HG03159 (cell line): ENCODE data around the gene ZNF677.
"Not testable (repeated sequence)": the region's sequence is repeated elsewhere in the genome, so short reads cannot be mapped to it uniquely, and the experiment has no call there.

ENCODE experiments used
- ATAC-seq: cut with Tn5 transposase; IDR thresholded peaks from one replicate; pipeline ENCODE4 v1.9.1; 2021; ENCODE audit warnings: mild to moderate bottlenecking, moderate library complexity; ENCODE audit not compliant: unreplicated experiment

The ZNF677 gene

GRCh38 chr19:53195265-53195903, 59.3 kb downstream of the ZNF677 start:
- ATAC-seq = no peak

DNA sequence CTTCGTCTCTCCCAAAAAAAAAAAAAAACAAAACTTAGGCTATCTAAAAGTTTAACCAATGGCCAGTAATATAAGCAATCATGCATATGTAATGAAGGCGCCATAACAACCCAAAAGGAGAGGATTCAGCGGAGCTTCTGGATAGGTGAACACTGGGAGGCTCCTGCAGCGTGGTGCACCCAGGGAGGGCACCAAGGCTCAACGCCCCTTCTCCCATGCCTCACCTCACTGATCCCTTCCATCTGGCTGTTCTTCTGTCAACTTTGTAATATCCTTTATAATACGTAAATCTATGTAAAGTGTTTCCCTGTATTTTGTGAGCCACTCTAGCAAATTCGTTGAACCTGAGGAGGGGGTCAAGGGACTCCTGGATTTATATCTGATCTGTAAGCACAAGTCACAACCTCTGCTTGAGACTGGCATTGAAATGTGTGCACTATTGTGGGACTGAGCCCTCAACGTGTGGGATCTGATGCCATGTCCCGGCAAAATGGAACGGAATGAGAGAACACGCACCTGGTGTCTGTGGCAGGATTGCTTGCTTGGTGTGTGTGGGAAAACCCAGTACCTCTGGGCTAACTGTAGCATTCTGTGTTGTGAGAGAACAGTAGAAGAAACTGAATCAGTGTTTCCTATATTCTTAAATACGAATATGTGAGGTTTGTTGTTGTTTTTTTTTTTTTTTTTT, 61.0 kb downstream of the ZNF677 start:
- ATAC-seq = no peak

DNA sequence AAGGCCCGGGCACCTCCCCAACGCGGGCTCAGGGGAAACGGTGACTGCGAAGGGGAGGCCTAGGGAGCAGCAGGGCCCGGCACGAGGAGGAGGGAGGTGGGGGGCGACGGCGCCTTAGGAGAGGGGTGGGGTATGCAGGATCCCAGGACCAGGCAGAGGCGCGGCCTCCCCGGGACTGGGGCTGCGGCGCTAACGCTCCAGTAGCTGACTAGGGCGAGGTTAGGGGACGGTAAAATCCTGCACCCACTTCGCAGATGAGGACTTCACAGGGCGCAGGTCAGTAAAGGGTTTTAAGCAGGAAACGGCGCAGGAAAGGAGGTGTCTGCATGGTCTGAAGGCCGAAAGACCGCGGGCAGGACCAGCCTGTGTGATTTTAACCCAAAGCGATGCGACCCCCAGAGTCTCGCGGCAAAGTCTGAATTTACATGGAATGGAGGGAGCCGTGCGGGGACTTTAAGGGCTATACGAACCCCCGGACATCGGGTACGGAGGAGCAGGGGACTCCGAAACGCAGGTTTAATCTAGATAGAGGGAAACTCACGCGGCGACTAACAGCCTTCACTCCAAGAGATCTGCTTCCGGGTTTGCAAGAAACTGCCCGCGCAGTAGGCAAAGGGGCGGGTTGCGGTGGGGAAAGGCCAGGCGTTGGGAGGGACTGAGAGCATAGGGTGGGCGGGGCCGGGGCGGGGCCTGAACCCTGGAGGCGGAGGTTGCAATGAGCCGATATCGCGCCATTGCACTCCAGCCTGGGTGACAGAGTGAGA, 61.7 kb downstream of the ZNF677 start, which contains the start of gene ZNF665:
TSS of gene ZNF665 (minus strand) at position 588 of the 764 bp plus-strand sequence. CDS start 10,460 bp downstream, outside the sequence.
- ATAC-seq = no peak

GRCh38 chr19:53190253-53190652, 64.4 kb downstream of the ZNF677 start:
- no peak for ATAC-seq

DNA sequence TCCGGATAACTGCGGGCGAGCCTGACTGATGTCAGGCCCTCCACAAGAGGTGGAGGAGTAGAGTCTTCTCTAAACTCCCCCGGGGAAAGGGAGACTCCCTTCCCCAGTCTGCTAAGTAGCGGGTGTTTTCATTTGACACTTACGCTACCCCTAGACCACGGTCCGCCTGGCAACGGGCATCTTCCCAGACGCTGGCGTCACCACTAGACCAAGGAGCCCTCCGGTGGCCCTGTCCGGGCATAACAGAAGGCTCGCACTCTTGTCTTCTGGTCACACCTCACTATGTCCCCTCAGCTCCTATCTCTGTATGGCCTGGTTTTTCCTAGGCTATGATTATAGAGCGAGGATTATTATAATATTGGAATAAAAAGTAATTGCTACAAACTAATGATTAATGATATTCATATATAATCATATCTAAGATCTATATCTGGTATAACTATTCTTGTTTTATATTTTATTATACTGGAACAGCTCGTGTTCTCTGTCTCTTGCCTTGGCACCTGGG, 64.9 kb downstream of the ZNF677 start:
- ATAC-seq = not testable (repeated sequence)
